ENCODE measurements around the gene FBXL4. TPM values are rescaled to one million over a fixed set of nuclear protein-coding genes. Genes with fewer than 3 reads are reported as not detected.

The FBXL4 gene
- total and polyA plus RNA-seq, 2 of the 8 experiments (the other 6 are each of a cell fraction or from before 2014, with no cell fraction given) = 6.9 to 13.8 TPM

GRCh38 chr6:98840385-98840784 is 107.4 kb downstream of the FBXL4 start:
- WGBS, 2 experiments (ENCODE audit: extremely low coverage in 1 of 2, insufficient coverage in 1 of 2, insufficient read length in 1 of 2, insufficient replicate concordance in 2 of 2, low coverage in 1 of 2, low lambda C conversion rate in 2 of 2, missing lambda C conversion rate in 1 of 2) = 38% methylated on average over 6 of the region's 6 CpGs; no CpG with 5 or more reads in 1 of the 2 experiments
- Histone ChIP-seq H3K4me2 (ENCODE audit: insufficient read depth in 1 of 2, low read depth in 2 of 2, low read length in 2 of 2) (no peak overlapping the region), H3K79me2 (ENCODE audit: control insufficient read depth in 1 of 2, insufficient read depth in 2 of 2, low read length in 2 of 2) (no peaks in the 10 kb centered on the region)

More at GRCh38 chr6:98840385-98840784, 107.4 kb downstream of the FBXL4 start:
- H4K91ac ChIP-seq (replicated peaks; ENCODE audit: insufficient read length, low read length) = no peak overlapping the region
- H3K4me3 ChIP-seq (ENCODE audit: extremely low read depth in 1 of 4, insufficient read depth in 2 of 4, low read depth in 3 of 4, low read length in 4 of 4) = no peak overlapping the region
- FAIRE-seq (no peak), DNase-seq (ENCODE audit: low read depth in 1 of 2, low spot score in 2 of 2) (no peak)
- no peak overlapping the region for H3K23ac ChIP-seq (ENCODE audit: insufficient read length)
- no peak overlapping the region for H2BK5ac ChIP-seq (ENCODE audit: low read depth, low read length)
- ChIA-PET POLR2A (ENCODE audit: partially characterized antibody) (no interaction called here), CTCF (ENCODE audit: partially characterized antibody) (interaction anchor here (0.6 to 1.6 kb wide), 8 partner anchors 11 to 342 kb away, joined by 3 to 6 read pairs (median 3); no protein-coding TSS in a partner anchor)
- no peaks in the 10 kb centered on the region for H3K79me1 ChIP-seq (ENCODE audit: low read depth, low read length)
- H3K23me2 ChIP-seq (ENCODE audit: low read depth, low read length) = peaks cover 5% of the 10 kb centered on the region
- H2BK120ac ChIP-seq (replicated peaks; ENCODE audit: low read depth, low read length) = no peak overlapping the region
- H2BK15ac ChIP-seq (ENCODE audit: low read length) = no peak overlapping the region
- H3K4ac ChIP-seq (replicated peaks; ENCODE audit: insufficient read length, low read depth, low read length) = no peak overlapping the region
- H3K4me1 ChIP-seq (replicated peaks in 1 of 4; ENCODE audit: control insufficient read depth in 3 of 4, insufficient read depth in 4 of 4, low read length in 3 of 4) = peaks cover 5 to 15% (median 7%) of the 10 kb centered on the region in 4 experiments
- TF ChIP-seq HDAC6 (IDR thresholded peaks at IDR 0.05; ENCODE audit: low read depth, low read length) (no peak), GABPA (IDR thresholded peaks at IDR 0.05; ENCODE audit: borderline replicate concordance, insufficient read depth, low read length) (no peak), EZH2 (IDR thresholded peaks at IDR 0.05; ENCODE audit: low read depth, low read length, severe bottlenecking) (peak; percentile 43), CBX5 (IDR thresholded peaks at IDR 0.05; ENCODE audit: low read depth, low read length) (no peak), NANOG (IDR thresholded peaks at IDR 0.05; ENCODE audit: insufficient read depth, low read depth, low read length, poor library complexity, severe bottlenecking) (no peak)
- no peaks in the 10 kb centered on the region; a peak in 1 of 8 replicates for H3K36me3 ChIP-seq (ENCODE audit: control insufficient read depth in 2 of 4, insufficient read depth in 4 of 4, low read length in 3 of 4)
- H3K9ac ChIP-seq (replicated peaks in 1 of 4; ENCODE audit: extremely low read depth in 1 of 4, low read depth in 3 of 4, low read length in 3 of 4) = no peak overlapping the region
- no peak overlapping the region for H2BK12ac ChIP-seq (ENCODE audit: low read depth, low read length)
- no peak overlapping the region for H2BK20ac ChIP-seq (ENCODE audit: low read length)
- H3K9me3 ChIP-seq (ENCODE audit: insufficient read depth in 2 of 2, low read depth in 1 of 2, low read length in 1 of 2) = no peaks in the 10 kb centered on the region
- H3K27me3 ChIP-seq (replicated peaks in 1 of 4; ENCODE audit: control insufficient read depth in 3 of 4, extremely low read depth in 1 of 4, insufficient read depth in 3 of 4, low read length in 3 of 4) = peaks cover 60 to 98% (median 80%) of the 10 kb centered on the region in 4 experiments
- no peak overlapping the region for H3K14ac ChIP-seq (ENCODE audit: insufficient read length)
- no peak overlapping the region for H2AFZ ChIP-seq (ENCODE audit: low read length)
- H2AK5ac ChIP-seq (ENCODE audit: low read depth, low read length) = no peak overlapping the region
- H4K8ac ChIP-seq (ENCODE audit: extremely low read depth, insufficient read depth, low read length) = no peak overlapping the region
- H4K5ac ChIP-seq (ENCODE audit: insufficient read length, low read depth, low read length) = no peak overlapping the region
- peaks cover 2 to 8% of the 10 kb centered on the region in 2 experiments for H4K20me1 ChIP-seq (replicated peaks in 1 of 2; ENCODE audit: control insufficient read depth in 1 of 2, insufficient read depth in 2 of 2, low read length in 2 of 2)
- no peak overlapping the region for H3K18ac ChIP-seq (ENCODE audit: extremely low read depth, low read length)
- H3K27ac ChIP-seq (ENCODE audit: low read depth, low read length) = no peak overlapping the region
- no peak overlapping the region for H3K56ac ChIP-seq (replicated peaks; ENCODE audit: insufficient read length, low read depth, low read length)

All from H1 (cell line).